HG02884 (cell line): Measurements from ENCODE around the gene GNPTAB.

Experiments used
- ATAC-seq: cut with Tn5 transposase; IDR thresholded peaks from one replicate; pipeline ENCODE4 v1.9.1; 2021; ENCODE audit warnings: mild to moderate bottlenecking, moderate library complexity; ENCODE audit not compliant: unreplicated experiment

GNPTAB gene

GRCh38 chr12:101809208-101809607, 21.6 kb downstream of the GNPTAB start:
- no peak for ATAC-seq

- no peak for ATAC-seq
These were observed 24.5 kb downstream of the GNPTAB start for GRCh38 chr12:101806265-101806664.

GRCh38 chr12:101804409-101804808, 26.4 kb downstream of the GNPTAB start:
- ATAC-seq, result no peak

DNA sequence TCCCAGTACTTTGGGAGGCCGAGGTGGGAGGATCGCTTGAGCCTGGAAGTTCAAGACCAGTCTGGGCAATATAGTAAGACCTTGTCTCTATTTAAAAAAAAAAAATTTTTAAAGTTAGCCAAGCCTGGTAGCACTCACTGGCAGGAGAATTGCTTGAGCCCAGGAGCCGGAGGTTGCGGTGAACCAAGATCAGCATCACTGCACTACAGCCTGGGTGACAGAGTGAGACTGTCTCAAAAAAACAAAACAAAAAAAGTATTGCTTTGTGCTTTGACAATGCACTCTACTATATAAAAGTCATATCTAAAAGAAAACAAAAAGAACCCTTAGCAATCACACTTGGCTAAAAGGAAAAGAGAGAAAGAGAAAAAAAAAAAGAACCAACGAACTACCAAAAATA, 26.8 kb downstream of the GNPTAB start:
- no peak for ATAC-seq

DNA sequence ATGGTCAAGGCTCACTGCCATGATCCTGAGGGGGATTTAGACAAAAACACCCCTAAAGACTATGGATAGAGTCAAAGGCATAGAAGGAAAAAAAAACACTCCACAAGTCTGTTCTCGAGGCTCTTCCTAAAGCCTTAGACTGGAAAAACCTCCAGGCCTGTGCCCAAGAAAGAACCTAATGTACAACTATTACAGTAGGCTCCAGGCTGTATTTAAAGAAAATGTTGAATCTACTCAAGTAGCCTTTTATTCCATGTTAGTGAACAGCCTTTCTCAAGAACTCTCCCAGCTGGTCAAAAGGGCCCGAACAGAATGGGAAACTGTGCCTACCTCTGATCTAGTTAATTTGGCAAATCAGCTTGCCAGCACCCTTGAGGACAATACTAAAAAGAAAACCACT, 28.3 kb downstream of the GNPTAB start:
- ATAC-seq, result no peak

- no peak for ATAC-seq
These were observed 31.0 kb downstream of the GNPTAB start for GRCh38 chr12:101799774-101800173.

- ATAC-seq, result no peak
These were observed 35.0 kb downstream of the GNPTAB start for GRCh38 chr12:101795786-101796185.

DNA sequence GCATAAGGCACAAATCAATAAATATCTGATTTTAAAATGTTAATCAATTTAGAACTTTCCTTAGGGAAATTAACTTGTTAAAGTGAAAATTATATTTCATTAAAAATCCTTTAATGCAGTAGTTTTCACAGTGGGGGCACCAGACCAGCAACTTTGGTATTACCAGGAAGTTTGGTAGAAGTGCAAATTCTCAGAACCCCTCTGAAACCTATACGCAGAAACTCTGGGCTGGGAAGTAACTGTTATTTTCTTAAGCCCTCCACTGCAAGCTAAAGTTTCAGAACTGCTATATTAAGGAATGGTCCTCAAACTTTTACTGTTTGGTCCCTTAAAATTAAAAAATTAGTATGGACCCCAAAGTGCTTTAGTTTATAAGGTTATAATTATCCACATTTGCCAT, 35.7 kb downstream of the GNPTAB start:
- ATAC-seq, result no peak

DNA sequence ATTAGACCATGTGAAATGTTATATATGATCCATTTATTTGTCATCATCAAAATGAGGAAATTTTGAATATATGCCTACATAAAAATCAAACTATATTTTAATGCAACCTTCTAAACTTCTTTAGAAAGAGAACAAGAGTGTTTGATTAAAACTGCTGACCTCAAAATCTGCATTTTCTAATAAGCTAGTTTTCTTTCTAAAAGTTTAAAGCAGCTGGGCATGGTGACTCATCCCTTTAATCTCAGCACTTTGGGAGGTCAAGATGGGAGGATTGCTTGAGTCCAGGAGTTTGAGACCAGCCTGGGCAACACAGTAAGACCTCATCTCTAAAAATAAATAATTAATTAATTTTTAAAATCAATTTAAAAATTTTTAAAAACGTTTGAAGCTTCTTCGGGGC, 36.2 kb downstream of the GNPTAB start:
- ATAC-seq, result no peak

DNA sequence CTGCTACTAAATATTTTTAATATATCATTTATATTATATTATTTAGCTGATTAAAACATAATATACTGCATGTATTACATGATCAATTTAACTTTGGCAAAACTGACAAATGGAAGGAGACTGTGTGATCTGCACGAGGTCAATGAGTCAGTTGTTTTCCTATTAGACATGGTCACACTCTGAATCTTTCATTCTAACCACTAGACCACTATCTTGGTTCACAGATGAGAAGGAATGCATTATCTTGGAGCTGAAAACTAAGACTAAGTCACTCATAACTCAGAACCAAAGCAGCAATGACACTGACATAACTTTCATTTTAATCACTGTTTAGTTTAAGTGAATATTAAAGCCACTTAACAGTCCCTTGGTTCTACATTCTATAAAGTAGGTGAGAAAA, 37.4 kb downstream of the GNPTAB start:
- no peak for ATAC-seq

DNA sequence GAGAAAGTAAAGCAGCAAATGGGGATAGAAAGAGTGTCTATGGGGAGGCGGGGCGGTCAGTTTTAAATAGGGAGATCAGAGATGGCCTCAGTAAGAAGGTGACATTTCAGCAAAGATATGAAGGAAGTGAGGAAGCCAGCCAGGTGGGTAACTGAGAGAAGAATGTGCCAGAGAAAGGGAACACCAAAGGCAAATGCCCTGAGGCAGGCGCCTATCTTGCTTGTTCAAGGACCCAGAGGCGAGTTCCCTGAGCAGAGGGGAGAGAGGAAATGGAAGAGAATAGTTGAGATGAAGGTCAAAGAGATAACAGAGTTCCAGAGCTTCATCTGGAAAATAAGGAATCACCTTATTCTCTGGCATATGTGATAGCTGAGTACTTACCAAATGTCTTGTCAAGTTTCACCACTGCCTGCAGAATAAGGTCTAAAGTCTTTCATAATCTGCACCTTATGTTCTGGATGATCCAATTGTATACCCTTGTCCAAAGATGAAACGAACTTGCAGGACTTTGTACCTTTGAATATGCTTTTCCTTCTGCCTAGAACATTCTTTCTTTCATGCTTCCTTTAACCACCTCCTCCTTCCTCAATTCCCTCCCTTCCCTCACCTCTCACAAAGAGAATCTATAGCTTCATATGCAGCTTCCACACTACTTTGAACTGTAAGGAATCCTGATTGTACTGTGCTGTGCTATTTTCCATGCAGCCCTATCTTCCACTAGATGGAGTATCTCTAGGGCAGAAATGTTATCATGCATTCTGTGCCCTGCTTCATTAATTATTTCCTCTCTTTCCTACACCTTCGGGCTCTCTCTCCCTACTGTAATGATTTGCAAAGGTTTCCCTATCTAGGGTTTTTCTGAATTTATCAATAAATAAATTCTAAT, 38.5 kb downstream of the GNPTAB start:
- no peak for ATAC-seq

DNA sequence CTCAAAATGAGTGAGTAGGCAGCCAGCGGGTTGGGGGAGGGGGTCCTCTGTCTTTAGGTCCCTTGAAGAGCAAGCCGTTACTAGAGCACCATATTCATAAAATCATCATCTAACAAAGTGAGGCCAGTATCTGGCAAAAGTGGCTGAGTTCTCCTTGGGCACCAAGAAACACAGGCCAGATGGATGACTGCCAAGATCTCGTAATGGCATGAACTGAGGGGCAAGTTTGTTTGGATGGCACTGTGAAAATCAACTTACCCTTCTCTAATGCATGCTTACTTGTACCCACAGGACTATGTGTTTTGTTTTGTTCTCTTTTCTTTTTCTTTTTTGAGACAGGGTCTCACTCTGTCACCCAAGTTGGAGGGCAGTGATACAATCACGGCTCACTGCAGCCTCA, 41.6 kb downstream of the GNPTAB start:
- no peak for ATAC-seq

DNA sequence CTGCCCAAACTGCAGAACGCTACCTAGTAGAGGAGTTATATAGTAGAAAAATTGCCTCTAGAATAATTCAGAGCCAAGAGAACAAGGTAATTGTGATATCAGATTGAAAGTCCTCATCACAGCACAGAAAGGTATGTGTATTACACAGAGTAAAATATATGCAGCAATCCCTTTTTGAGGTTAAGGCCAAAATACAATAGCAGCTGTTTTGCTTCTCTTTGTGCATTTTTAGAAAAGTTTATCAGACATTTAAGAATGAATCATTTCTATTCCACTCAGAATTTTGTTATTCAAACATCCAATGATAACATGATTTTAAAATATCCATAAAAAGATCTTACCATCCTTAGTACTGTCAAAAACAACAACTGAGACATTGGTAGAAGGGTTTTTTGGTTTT, 45.1 kb downstream of the GNPTAB start:
- ATAC-seq, result no peak

DNA sequence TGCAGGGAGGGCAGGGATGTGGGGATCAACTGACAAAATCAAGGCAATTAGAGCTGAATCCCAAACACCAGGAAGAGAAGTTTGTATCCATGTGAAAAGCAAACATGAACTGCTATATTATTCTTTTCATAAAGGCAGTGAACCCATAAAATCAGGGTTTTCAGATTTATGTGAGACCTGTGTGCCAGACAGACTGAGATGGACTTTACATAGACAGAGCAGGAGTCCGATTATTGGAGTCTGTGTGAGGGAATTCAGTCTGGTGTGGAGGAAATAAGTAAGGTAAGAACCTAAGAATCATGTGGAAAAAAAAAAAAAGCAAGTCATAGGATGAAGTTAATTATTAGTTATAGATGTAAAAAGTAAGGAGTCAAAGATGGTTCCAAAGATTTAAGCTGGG, 46.4 kb downstream of the GNPTAB start:
- ATAC-seq, result no peak

DNA sequence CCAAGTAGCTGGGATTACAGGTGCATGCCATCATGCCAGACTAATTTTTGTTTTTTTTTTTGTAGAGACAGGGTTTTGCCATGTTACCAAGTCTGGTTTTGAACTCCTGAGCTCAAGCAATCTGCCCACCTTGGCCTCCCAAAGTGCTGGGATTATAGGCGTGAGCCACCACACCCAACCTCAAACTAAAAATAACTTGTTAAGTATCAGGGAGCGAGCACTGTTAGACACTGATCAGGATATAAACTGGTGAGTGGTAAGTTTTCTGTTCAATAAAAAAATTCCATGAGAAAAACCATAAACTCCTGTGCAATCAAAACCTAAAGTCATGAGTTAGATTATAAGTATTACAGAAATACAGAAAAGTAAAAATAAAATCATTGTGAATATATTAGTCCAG, 46.9 kb downstream of the GNPTAB start:
- no peak for ATAC-seq

GRCh38 chr12:101783150-101783549, 47.6 kb downstream of the GNPTAB start:
- no peak for ATAC-seq

GRCh38 chr12:101782273-101782731, 48.5 kb downstream of the GNPTAB start:
- no peak for ATAC-seq

- no peak for ATAC-seq
These were observed 48.9 kb downstream of the GNPTAB start for GRCh38 chr12:101781834-101782233.

- no peak for ATAC-seq
These were observed 50.2 kb downstream of the GNPTAB start for GRCh38 chr12:101780599-101780998.

DNA sequence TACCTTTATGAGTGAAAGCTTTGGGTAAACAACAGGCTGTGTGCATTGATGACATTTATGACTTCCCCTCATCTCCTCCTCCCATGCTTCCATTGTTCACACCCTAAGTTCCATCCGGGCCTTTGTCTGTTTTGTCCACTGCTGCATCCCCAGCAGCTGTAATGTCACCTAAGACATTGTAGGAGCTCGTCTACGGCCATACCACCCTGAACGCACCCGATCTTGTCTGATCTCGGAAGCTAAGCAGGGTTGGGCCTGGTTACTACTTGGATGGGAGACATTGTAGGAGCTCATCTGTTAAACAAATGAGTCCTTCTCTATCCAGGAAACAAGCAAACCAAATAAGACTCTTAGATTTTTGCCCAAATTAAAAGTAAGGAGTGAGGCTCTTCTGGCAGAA, 51.1 kb downstream of the GNPTAB start:
- no peak for ATAC-seq

GRCh38 chr12:101779200-101779599, 51.6 kb downstream of the GNPTAB start:
- ATAC-seq, result no peak

GRCh38 chr12:101777978-101778377, 52.8 kb downstream of the GNPTAB start:
- no peak for ATAC-seq

DNA sequence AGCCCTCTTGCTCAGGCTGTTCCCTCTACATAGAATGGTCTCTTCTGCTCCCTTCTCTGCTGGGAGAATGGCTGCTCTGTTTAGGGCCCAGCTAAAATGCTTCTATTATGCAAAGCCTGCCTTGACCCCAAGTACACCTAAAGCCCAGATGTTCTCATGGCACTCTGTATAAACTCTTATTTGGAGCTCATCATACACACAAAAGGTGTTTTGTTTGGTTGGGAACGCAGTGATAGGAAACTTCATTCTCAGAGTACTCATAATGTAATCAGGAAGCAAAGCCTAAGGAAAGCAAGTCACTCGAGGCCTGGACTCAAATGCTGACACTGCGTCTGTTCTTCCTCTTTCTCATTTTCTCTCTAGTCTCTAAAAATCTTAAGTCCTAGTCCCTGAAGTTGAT, 53.3 kb downstream of the GNPTAB start:
- ATAC-seq, result no peak
